HG03175 (cell line): ENCODE results near the gene CCDC12.

Experiments used
- ATAC-seq: cut with Tn5 transposase; IDR thresholded peaks from one replicate; pipeline ENCODE4 v1.9.1; 2021; ENCODE audit warnings: mild to moderate bottlenecking, moderate library complexity; ENCODE audit not compliant: unreplicated experiment

Gene CCDC12

DNA sequence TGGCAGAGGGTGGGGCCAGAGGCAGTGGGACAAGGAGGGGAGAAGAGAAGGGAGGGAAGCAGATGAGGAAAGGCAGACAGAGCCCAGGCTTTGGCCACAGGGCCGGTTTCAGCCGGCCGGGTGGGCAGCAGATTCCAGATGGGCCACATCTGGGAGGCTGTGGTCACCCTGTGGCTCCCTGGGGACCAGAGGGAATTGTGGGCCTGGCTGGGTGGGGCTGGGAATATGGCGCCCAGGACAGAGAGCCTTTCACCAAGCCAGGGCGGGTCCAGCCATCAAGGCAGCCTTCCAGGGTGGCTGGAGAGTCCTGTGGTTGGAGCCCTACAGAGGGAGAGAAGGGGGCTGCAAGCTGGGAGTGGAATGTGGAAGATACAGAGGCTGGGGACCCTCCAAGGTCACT is 80.2 kb downstream of the CCDC12 start:
- no peak for ATAC-seq

DNA sequence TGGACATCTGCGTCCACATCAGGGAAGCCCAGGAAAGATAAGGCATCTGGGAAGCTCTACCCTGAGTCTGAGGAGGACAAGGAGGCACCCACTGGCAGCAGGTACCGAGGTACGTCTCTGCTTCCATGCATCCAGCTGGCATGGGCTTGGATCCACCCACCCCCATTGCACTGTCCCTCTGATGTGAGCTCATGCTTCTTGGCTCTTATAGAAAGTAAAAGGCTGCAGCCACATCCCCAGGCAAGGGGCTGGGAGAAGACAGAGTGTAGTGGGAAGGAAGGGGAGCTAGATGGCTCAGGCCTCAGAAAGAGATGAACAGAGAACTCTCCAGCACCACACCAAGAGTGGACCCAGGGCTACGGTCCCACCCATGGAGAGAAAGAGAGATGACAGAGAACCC is 80.8 kb downstream of the CCDC12 start:
- no peak for ATAC-seq

DNA sequence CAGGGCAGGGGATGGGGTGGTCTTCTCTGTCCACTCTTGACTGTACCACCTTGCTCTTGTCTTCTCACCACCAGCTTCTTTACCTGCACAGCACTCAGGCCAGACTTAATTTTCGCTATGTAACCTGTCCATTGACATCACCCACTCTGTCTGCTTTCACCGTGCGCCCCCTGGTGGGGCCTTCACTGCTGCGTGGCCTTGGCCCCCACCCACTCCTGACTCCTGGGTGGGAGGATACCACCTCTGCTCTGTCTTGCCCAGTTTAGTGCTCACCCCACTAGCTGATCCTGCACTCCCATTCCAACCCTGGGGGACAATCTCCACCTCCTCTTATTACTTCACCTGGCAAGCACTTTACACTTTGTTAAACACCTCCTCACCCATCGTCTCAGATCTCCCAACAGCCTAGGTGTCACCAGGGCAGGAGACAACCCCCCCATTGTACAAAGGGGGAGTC is 81.3 kb downstream of the CCDC12 start:
- ATAC-seq: no peak

DNA sequence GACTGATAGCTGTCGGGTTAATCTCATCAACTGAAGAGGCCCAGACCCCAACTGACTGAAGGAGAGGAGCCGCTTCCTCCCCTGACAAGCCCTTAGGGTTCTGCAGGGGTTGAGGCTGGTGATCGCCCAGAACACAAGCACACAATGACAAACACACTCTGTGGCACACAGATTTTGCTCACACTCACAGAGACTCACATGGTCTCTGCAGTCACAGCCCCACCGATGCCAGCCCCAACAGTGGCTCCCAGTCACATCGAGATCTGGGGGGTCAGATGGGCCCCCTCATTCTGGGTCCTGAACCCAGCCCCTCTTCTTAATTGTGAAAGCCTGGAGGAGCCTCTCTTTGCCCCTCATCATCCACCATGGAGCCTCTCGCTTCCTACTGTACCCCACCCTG is 82.3 kb downstream of the CCDC12 start:
- no peak for ATAC-seq

DNA sequence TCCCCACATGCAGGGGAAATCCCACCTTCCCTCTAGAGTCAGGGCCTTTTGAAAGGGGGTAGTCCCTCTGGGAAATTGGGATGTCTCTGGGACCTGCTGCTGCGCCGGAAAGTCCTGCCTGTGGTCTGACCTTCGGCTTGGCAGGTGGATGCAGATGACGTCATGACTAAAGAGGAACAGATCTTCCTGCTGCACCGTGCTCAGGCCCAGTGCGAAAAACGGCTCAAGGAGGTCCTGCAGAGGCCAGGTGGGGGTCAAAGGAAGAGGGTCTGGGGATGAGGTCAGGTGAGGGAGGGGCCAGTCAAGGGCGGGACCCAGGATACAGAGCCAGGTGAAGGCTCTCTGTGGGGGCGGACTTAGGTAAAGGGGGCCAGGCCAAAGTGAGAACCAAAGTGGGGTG is 82.8 kb downstream of the CCDC12 start:
- ATAC-seq: no peak

DNA sequence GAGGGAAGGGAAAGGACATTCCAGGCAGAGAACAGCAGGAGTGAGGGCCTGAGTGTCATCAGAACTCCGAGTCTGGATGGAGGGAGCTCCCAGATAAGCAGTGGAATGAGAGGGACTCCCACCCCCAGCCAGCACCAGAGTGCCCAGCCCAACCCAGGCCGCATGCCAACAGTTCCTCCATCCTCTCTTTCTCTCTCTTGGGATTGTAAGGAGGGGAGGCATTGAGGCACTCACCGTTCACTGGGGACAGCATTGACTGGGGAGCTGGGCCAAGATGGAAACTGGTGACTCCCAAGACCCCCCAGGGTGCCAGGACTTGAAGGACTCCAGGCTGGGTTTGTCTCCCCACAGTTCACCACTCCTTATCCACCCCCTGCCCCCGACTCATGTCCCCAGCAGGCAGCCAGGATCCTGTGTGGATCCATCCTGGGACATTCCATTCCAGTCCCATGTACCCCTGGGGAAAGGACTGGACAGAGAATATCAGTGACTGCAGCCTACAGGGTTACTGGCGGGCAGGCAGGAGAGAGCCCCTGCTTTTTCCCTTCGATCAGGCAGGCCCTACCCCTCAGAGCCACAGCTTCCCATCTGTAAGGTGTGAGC is 83.3 kb downstream of the CCDC12 start:
- no peak for ATAC-seq

DNA sequence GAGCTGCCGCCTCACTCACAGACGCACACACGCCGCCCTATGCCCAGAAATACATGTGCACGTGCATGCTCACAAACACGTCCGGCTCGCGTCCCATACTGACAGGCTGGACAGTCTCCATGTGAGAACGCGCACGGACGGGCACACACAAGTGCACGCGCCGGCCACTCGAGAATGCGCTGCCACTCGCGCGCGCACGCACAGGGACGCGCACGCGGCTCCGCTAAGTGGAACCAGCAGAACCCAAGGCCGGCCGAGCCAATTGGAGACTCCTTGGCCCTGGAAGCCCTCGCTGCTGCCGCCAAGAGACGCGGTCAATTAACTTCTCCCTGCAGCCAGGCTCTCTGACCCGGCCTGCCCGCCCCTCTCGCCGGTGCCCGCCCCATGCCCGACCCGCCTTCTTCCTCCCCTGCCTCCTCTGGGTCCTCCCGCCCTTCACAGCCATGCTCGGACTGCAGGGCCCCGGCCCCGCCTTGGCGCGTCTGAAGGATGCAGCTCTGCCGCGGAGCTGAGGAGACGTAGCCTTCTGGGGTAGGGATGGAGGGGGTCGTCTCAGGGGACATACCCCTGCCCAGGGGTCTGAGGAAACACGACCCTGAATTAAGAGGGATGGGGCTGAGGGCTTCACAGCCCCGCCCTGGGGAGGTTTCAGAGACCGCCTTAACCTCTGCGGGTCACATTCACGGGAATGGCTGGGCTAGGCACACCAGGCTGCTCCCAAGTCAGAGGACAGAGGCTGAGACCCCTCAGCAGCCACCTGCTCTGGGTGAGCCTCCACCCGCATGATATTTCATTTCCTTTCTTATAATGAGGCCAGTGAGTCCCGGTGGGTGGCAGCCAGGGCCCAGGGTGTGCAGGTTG is 84.0 kb downstream of the CCDC12 start:
- ATAC-seq: no peak

DNA sequence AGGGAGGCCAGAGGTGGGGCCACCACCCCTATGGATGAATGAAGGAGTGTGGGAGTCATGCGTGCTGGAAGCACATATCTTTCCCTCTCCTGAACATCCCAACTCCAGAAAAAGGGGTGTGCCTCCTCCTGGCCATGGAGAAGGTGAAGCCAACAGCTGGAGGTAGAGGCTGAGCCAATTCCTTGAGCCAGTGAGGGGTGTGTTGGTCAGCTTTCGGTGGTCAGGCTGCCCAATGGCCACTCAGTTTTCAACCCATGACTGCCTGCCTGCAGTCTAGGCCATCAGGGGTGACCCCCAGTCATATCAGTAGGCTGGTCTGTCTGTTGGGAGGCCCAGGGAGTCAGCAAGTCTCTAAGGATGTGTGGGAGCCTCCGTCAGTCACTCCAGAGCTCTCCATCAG is 85.4 kb downstream of the CCDC12 start:
- ATAC-seq: no peak

DNA sequence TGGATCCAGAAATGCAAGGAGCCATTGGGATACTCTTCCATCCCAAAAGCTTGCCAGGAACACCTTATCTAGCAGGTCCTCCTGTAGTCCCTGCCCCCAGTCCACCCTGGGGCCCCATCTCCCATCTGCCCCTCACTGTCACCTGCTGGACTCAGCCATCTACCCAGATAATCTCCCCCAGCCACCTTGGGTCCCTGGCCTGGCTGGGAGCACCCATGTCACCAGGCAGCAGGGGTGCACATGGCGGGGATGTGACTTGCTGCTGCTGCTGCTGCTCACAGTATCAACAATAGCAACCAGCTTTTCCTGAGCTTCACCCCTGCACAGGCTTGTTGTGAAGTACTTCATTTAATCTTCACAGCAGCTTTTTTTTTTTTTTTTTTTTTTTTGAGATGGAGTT is 86.4 kb downstream of the CCDC12 start:
- no peak for ATAC-seq

DNA sequence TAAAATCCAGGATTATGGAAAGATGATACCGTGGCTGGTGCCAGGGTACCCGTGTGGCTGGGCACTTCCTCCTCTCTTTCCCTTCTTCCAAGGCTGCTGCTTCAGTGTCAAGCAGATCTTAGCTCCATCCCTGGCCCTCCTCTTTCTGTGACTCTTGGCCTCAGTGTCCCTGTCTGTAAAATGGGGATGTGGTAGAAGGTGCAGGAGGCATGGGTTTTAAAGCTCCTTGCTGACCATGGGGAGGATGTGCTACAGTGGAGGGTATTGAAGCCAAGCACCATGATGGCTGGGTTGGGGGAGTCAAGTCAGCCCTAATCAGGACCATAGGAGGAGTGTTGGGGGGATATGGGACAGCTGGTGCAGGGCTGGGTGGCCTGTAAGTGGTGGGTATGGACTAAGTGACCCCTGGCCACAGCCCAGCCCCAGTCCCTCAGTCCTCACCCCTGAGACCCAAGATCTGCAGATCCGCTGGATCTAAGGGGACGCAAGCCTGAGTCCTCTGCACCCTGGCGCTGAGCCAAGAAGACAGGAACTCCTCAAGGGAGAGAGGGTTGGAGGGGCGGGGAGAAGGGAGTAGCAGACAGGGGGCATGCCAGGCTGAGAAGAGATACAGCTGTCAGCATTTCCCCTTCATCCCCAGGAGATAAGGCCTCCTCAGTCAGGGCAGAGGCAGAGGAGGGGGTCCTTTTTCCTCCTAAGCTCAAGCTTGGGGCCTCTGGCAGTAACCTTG is 87.0 kb downstream of the CCDC12 start:
- ATAC-seq: no peak

DNA sequence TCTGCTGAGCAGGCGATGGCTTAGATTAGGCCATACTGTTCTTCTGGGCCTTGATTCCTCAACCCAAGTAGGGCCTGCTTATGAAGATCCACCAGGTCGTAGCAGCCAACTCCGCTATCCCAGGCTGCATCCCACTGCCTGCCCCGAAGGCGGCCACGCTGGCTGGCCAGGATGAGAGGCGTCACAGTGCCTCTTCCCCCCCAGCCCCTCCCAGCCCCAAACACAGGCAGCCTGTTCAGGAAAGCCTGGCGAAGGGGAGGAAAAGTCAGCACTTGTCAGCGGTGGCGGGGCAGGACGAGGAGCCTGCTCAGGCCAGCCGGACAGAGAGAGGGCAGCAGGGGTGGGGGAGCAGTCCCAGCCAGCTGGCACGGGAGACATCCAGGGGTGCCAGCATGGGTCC is 87.8 kb downstream of the CCDC12 start:
- no peak for ATAC-seq

DNA sequence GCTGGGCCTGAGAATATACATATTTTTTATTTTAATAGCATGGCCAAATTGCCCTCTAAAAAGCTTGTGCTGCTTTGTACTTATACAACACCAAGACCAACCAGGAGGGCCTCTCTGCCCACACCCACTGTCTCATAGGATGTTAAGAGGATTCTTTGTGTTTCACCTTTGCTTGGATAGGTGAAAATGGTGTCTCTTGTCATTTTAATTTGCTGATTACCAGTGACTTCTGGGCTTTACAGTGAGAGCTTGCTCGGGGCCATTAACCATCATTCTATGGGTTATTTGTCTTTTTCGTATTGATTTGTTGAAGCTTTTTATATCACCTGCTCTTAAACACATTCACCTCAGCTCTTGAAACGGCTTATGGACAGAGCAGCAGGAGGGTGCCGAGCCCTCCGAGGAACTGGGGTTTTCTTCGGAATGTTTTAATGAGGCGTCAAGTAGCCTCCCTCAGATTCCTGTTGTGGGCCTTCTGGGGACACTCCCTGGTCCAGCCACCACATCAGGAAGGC is 88.5 kb downstream of the CCDC12 start:
- no peak for ATAC-seq

DNA sequence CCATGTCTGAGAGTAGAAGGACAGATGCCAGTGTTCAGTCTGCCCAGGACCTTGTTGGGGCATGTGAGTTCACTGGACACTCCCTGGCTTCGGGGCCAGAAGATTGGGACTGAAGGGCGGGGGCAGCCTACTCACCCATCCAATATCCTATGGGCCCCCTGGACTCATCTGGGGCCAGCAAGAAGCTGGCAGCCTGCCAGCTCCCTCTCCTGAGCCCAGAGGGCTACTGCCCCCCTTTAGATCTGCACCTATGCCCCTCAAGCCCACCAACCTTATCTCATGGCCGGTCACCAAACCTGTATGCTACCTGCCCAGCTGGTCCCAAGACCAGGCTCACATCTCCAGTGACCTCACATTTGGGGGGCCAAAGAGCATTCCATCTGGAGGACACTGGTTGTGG is 90.9 kb downstream of the CCDC12 start:
- no peak for ATAC-seq

DNA sequence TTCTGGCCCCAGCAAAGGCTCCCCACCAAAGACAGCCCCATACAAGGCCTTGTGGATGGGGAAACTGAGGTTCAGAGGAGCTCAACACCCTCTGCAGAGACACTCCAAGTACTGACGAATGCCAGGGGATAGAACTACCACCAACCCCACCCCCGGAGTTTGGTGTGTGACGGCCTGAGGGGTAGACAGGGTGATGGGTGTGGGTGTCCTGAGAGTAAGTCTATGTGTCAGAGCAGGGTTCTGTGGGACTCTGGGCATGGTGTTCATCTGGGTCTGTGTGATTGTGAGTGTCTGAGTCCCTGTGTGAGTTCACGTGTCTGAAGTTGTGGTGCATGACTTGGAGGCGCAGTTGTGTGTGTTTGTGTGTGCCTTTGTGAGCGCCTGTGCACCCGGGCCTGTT is 91.6 kb downstream of the CCDC12 start:
- no peak for ATAC-seq

DNA sequence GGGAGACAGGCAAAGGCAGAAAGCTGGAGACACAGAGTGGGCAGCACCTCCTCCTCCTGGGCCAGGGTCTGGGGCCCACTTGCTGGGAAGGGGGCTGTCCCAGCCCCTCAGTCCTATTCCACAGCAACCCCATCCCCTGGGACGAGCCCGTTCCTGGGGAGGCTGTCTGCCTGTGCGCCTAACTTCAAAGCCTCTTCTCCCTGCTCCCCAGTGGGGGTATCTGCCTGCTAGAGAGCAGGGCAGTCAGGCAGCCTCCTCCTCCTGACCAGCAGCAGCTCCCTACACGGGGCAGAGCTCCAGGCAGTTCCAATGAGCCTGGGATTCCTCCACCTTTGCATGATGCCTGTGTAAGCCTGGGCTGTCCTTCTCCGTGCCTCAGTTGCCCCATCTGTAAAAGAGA is 92.1 kb downstream of the CCDC12 start:
- no peak for ATAC-seq

DNA sequence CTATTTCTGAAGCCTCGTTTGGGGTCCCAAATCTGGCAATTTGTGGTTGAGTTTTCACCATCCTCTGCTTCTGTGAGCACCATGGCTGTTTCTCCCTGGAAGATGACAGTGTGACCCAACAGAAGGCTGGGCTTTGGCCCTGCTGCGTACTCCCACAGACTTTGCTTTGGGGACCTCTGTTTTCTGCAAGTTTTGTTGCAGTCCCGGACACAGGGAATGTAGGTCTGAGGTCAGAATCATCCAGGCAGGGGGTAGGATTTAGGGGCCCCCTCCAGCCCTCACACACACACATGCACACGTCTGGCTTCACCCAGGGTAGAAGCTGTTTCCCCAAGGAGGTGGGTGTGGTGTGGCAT is 92.7 kb downstream of the CCDC12 start:
- ATAC-seq: no peak

DNA sequence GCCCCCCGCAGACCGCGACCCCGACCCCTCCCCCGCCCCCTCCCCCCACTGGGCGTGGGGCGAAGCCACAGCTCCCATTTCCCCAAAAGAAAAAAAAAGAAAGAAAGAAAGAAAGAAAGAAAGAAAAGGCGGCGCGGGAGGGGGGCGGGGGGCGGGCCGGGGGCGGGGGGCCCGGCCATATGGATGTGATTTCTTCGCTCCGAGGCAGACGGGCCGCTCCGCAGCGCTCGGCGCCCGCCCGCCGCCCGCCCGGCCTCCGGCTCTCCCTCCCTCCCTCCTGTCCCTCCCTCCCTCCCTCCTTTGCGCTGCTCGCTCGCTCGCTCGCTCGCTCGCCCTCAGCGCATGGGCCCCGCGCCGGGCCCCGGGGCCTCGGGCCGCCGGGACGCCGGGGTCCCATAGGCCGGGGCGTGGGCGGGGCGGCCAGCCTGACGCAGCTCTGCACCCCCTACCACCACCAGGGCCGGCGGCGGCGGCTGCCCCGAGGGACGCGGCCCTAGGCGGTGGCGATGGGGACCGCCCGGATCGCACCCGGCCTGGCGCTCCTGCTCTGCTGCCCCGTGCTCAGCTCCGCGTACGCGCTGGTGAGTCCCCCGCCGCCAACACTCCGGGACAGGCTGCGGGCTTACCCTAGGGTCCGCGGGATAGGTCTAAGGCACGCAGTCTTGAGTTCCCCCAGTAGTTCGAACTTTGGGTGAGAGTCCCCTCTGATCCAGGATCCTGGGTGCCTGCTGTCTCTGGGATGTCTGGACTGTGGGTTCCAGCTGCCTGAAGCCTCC is 93.3 kb downstream of the CCDC12 start:
- ATAC-seq: no peak

DNA sequence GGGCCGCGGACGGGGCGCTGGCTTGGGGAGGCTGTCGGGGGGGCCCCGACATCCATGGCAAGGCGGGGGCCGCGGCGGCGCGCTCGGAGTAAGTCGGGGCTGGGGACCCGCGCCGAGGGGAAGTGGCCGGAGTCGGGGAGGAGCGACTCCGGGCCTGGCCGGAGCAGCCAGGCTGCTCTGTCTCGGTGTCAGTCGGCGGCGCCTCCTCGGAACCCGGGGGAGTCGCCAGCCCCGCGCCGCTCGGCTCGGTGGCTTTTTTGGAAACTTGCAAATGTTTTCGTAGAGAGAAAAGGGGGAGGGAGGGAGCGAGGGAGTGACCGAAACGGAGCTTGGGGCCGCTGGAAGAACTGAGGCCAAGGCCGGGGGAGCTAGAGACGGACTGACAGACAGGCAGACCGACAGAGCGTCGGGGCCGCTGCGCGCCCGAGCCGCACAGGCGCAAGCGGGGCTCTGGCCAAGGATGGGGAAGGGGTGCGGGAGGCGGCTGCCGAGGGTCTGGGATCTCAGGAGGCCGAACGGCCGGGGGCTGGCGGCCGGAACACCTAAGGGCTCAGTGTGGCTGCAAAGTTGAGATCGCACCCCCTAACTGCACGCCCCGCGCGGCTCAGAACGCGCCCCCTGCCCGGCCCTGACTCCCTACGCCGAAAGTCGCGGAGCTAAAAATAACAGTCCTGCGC is 94.0 kb downstream of the CCDC12 start:
- ATAC-seq: no peak

DNA sequence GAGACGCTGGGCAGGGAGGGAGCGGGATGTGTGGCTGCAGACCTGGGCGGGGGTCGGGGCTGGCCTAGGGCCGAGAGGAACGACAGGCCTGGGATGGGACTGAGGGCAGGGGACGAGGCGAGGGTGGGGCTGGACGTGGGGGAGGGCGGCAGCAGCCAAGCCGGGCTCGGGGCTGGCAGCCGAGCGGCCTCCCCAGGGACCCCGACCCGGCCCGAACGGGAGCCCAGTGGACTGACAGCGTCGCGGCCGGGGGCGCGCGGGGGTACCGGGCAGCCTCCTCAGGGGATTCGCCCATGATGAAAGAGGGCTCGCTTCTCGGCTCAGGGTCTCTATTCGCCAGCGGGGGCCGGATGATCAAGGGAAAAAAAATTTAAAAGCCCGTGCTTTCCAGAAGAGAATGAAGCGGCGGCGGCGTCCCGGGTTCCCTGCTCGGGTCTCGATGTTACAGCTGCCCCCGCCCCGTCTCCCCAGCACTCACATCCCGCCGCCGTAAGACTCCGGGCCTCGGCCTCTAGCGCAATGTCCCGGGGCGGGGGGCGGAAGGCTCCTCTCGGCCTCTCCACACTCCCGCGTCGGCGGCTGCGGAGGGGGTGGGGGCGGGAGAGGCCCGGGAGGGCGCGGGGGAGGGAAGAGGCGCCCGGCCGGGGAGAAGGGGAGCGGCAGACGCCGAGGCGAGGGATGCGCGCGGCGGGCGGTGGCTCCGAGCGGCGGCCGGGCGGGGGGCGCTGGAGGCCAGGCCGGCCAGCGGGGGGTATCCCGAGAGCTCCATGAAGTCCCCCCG is 94.8 kb downstream of the CCDC12 start:
- no peak for ATAC-seq
